GM06990 (cell line): Measurements from ENCODE around the gene ARHGAP42.

Experiments used
- DNase-seq: peaks from one replicate; pipeline ENCODE4 v3.0.0-alpha.2; 2011; ENCODE audit not compliant: insufficient read length; ENCODE audit errors: extremely low read depth
- H3K27me3 ChIP-seq: replicated peaks from 2 replicates; pipeline ENCODE4 v1.6.0; 2011; ENCODE audit warnings: low read length; ENCODE audit not compliant: control insufficient read depth, insufficient read depth
- H3K36me3 ChIP-seq: 2 replicates; pipeline ENCODE4 v1.5.1; 2011; ENCODE audit warnings: low read length; ENCODE audit not compliant: control insufficient read depth, insufficient read depth
- H3K4me3 ChIP-seq: replicated peaks from 2 replicates; pipeline ENCODE4 v1.5.1; 2011; ENCODE audit warnings: low read depth, mild to moderate bottlenecking, control low read depth, low read length
- CTCF ChIP-seq: IDR thresholded peaks from 2 replicates; pipeline ENCODE4 v1.5.1; 2011; ENCODE audit warnings: low read length, control low read depth, mild to moderate bottlenecking, inconsistent platforms; ENCODE audit not compliant: insufficient read depth, poor library complexity, severe bottlenecking

The ARHGAP42 gene

GRCh38 chr11:100766764-100767163 is 79.7 kb downstream of the ARHGAP42 start:
- no peak for TF ChIP-seq CTCF
- Histone ChIP-seq H3K27me3 (no peaks in the 10 kb centered on the region), H3K36me3 (no peaks in the 10 kb centered on the region), H3K4me3 (no peak overlapping the region)
- DNase-seq, result no peak

GRCh38 chr11:100769165-100769564 is 82.1 kb downstream of the ARHGAP42 start:
- no peak overlapping the region for H3K4me3 ChIP-seq
- no peak for TF ChIP-seq CTCF
- DNase-seq, result no peak
- no peaks in the 10 kb centered on the region for H3K27me3 ChIP-seq
- H3K36me3 ChIP-seq, result no peaks in the 10 kb centered on the region

DNA sequence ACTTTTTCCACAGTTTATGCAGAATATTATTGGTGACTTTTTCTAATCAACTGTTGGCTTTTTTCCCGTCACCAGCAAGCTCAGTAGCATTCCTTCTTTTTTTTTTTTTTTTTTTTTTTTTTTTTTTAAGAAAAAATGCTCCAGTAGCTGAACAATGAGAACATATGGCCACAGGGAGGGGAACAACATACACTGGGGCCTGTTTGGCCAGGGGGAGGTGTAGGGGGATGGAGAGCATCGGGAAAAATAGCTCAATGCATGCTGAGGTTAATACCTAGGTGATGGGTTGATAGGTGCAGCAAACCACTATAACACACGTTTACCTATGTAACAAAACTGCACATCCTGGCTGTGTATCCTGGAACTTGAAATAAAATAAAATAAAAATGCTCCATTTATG is 82.5 kb downstream of the ARHGAP42 start:
- no peak overlapping the region for H3K4me3 ChIP-seq
- H3K36me3 ChIP-seq, result no peaks in the 10 kb centered on the region
- no peaks in the 10 kb centered on the region for H3K27me3 ChIP-seq
- no peak for TF ChIP-seq CTCF
- no peak for DNase-seq

- H3K36me3 ChIP-seq, result no peaks in the 10 kb centered on the region
- H3K4me3 ChIP-seq, result no peak overlapping the region
- no peaks in the 10 kb centered on the region for H3K27me3 ChIP-seq
- TF ChIP-seq CTCF, result no peak
- DNase-seq, result no peak
Measured at GRCh38 chr11:100774132-100774531, 87.0 kb downstream of the ARHGAP42 start.

DNA sequence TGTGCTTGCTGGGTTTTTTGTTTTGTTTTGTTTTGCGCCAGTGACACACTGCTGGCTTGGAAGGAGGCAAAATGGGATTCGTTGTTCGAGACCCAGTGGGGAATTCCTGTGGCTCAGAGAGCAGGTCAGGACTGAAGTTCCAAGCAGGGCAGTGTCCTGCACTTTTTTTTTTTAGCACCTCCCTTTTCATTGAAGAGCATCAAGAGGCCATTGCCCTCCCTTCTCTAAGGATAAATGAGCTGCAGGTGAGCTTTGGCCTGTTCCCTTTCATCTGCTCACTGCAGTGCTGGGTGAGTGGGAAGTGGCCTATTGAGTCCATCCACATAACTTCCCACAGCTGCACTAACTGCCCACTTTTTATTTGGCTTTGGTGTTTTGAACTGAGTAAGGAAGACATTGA is 87.8 kb downstream of the ARHGAP42 start:
- Histone ChIP-seq H3K27me3 (no peaks in the 10 kb centered on the region), H3K36me3 (no peaks in the 10 kb centered on the region), H3K4me3 (no peak overlapping the region)
- no peak for DNase-seq
- no peak for TF ChIP-seq CTCF

- H3K4me3 ChIP-seq, result no peak overlapping the region
- no peak for TF ChIP-seq CTCF
- H3K27me3 ChIP-seq, result no peaks in the 10 kb centered on the region
- no peaks in the 10 kb centered on the region for H3K36me3 ChIP-seq
- no peak for DNase-seq
Measured at GRCh38 chr11:100776212-100776896, 89.3 kb downstream of the ARHGAP42 start.
